Measurements from ENCODE around the gene THBD. TPM values are rescaled to one million over a fixed set of nuclear protein-coding genes. Genes with fewer than 3 reads are reported as not detected.

Gene THBD
- polyA plus RNA-seq, 1 experiment, result 0.10 TPM

- DNase-seq (ENCODE audit: low read depth, low spot score), result no peak
- H3K27ac ChIP-seq (ENCODE audit: low read depth, low read length), result no peak overlapping the region
- peaks cover 14% of the 10 kb centered on the region for H3K27me3 ChIP-seq (ENCODE audit: control insufficient read depth, insufficient read depth, low read length)
- CTCF ChIA-PET, result interaction anchor here (1.1 kb wide), 1 partner anchor 18 kb away, joined by 3 read pairs; no protein-coding TSS in a partner anchor
- POLR2A ChIA-PET, result no interaction called here
- no peak for TF ChIP-seq CTCF (IDR thresholded peaks at IDR 0.05; ENCODE audit: low read depth, low read length)
- H3K9me3 ChIP-seq (ENCODE audit: control insufficient read depth, insufficient read depth, low read length), result no peaks in the 10 kb centered on the region
- H3K4me3 ChIP-seq (ENCODE audit: low read depth, low read length), result no peak overlapping the region
These were observed 19.6 kb upstream of the THBD start for GRCh38 chr20:23069108-23069507.

GRCh38 chr20:23068283-23068682 lies 18.8 kb upstream of the THBD start:
- no peak overlapping the region for H3K27ac ChIP-seq (ENCODE audit: low read depth, low read length)
- TF ChIP-seq CTCF (IDR thresholded peaks at IDR 0.05; ENCODE audit: low read depth, low read length), result no peak
- POLR2A ChIA-PET, result no interaction called here
- no peak for DNase-seq (ENCODE audit: low read depth, low spot score)
- H3K4me3 ChIP-seq (ENCODE audit: low read depth, low read length), result no peak overlapping the region
- no peaks in the 10 kb centered on the region for H3K9me3 ChIP-seq (ENCODE audit: control insufficient read depth, insufficient read depth, low read length)
- CTCF ChIA-PET, result no interaction called here
- H3K27me3 ChIP-seq (ENCODE audit: control insufficient read depth, insufficient read depth, low read length), result peaks cover 14% of the 10 kb centered on the region

- TF ChIP-seq CTCF (IDR thresholded peaks at IDR 0.05; ENCODE audit: low read depth, low read length), result no peak
- Histone ChIP-seq H3K27ac (ENCODE audit: low read depth, low read length) (no peak overlapping the region), H3K9me3 (ENCODE audit: control insufficient read depth, insufficient read depth, low read length) (no peaks in the 10 kb centered on the region), H3K4me3 (ENCODE audit: low read depth, low read length) (no peak overlapping the region), H3K27me3 (ENCODE audit: control insufficient read depth, insufficient read depth, low read length) (peaks cover 14% of the 10 kb centered on the region)
- ChIA-PET CTCF (interaction anchor here (0.6 to 1.4 kb wide), 2 partner anchors 179 to 274 kb away, joined by 3 to 4 read pairs; no protein-coding TSS in a partner anchor), POLR2A (no interaction called here)
- DNase-seq (ENCODE audit: low read depth, low spot score), result no peak
These were observed 17.3 kb upstream of the THBD start for GRCh38 chr20:23066772-23067171.

GRCh38 chr20:23065266-23066201 lies 16.1 kb upstream of the THBD start:
- CTCF ChIA-PET, result interaction anchor here (1.0 kb wide), 1 partner anchor 170 kb away, joined by 4 read pairs; no protein-coding TSS in a partner anchor
- POLR2A ChIA-PET, result no interaction called here
- peaks cover 11% of the 10 kb centered on the region for H3K27me3 ChIP-seq (ENCODE audit: control insufficient read depth, insufficient read depth, low read length)
- no peak overlapping the region for H3K27ac ChIP-seq (ENCODE audit: low read depth, low read length)
- no peaks in the 10 kb centered on the region for H3K9me3 ChIP-seq (ENCODE audit: control insufficient read depth, insufficient read depth, low read length)
- no peak overlapping the region for H3K4me3 ChIP-seq (ENCODE audit: low read depth, low read length)
- no peak for TF ChIP-seq CTCF (IDR thresholded peaks at IDR 0.05; ENCODE audit: low read depth, low read length)
- no peak for DNase-seq (ENCODE audit: low read depth, low spot score)

- Histone ChIP-seq H3K27me3 (ENCODE audit: control insufficient read depth, insufficient read depth, low read length) (peaks cover 7% of the 10 kb centered on the region), H3K27ac (ENCODE audit: low read depth, low read length) (no peak overlapping the region), H3K9me3 (ENCODE audit: control insufficient read depth, insufficient read depth, low read length) (no peaks in the 10 kb centered on the region), H3K4me3 (ENCODE audit: low read depth, low read length) (no peak overlapping the region)
- TF ChIP-seq CTCF (IDR thresholded peaks at IDR 0.05; ENCODE audit: low read depth, low read length), result no peak
- ChIA-PET CTCF (interaction anchor here (1.1 to 5.4 kb wide), 4 partner anchors 12 to 371 kb away, joined by 3 to 34 read pairs (median 4); no protein-coding TSS in a partner anchor), POLR2A (no interaction called here)
- no peak for DNase-seq (ENCODE audit: low read depth, low spot score)
These were observed 14.1 kb upstream of the THBD start for GRCh38 chr20:23063581-23063980.
